Motor neuron (in vitro differentiated cells): ENCODE measurements around the gene CLSTN1. TPM values are rescaled to one million over a fixed set of nuclear protein-coding genes. Genes with fewer than 3 reads are reported as not detected.

Experiments
- ATAC-seq, 8 experiments: fragments of 200-7000 bp; cut with Tn5 transposase; replicated peaks in 6 of 8; 2 replicates each; pipeline ENCODE4 v1.8.0; 2021; ENCODE audit warnings: mild to moderate bottlenecking in 8 of 8, moderate library complexity in 8 of 8
- H3K27ac ChIP-seq, 2 donors: fragments of 250-450 bp; sonication (Bioruptor Pico); 2 replicates each; pipeline ENCODE4 v1.9.0; 2021; ENCODE audit warnings: antibody characterized with exemption in 2 of 2, mild to moderate bottlenecking in 2 of 2, moderate library complexity in 1 of 2
- H3K4me1 ChIP-seq, 2 donors: fragments of 250-450 bp; sonication (Bioruptor Pico); replicated peaks in 1 of 2; 2 replicates each; pipeline ENCODE4 v1.6.1; 2021; ENCODE audit warnings: antibody characterized with exemption in 2 of 2, mild to moderate bottlenecking in 2 of 2, moderate library complexity in 1 of 2
- H3K4me3 ChIP-seq, 5 donors: fragments of 250-450 bp; sonication (Bioruptor Pico); 2 replicates each; pipeline ENCODE4 v1.9.0; 2021; ENCODE audit warnings: antibody characterized with exemption in 5 of 5, mild to moderate bottlenecking in 5 of 5, moderate library complexity in 4 of 5
- WGBS, 10 experiments: fragments of 450-650 bp; shearing (Covaris generic); methylation state at CpG; one replicate each; pipeline ENCODE4 v1.0.0; 2022; 5-methylcytosine and 5-hydroxymethylcytosine counted together
- in situ Hi-C, 9 experiments: fragments of 400-800 bp; cut with MboI; loops; one replicate each; pipeline ENCODE4 v1.15.0; 2021; ENCODE audit warnings: low sequenced_read_pairs in 9 of 9, low pct_unique_long_range_greater_than_20kb in 2 of 9; ENCODE audit not compliant: unreplicated experiment in 9 of 9
- total RNA-seq, 8 experiments: library from RNA; unstranded; fragments of 300-600 nt; gene quantifications; 2 replicates each; pipeline versions ENCODE4 v1.2.3 to v1.2.4, GENCODE V29; 2022

The CLSTN1 gene
- total RNA-seq, 8 experiments from 2014 or later: 36.6 to 140 (median 112) TPM

GRCh38 chr1:9838946-9839345 is 15.2 kb upstream of the CLSTN1 start:
- Histone ChIP-seq H3K27ac (no peak overlapping the region), H3K4me1 (peaks cover 11 to 14% of the 10 kb centered on the region in 2 donors), H3K4me3 (no peak overlapping the region)
- in situ Hi-C loops: no loop called here
- no peak for ATAC-seq
- WGBS, 10 experiments: 67 to 100% (median 85%) methylated on average over 2 to 10 of the region's 10 CpGs; no CpG with 5 or more reads in 3 of the 10 experiments

GRCh38 chr1:9836632-9836960 is 12.8 kb upstream of the CLSTN1 start:
- in situ Hi-C loops: no loop called here
- WGBS, 10 experiments: 80 to 92% (median 84%) methylated on average over 1 to 5 of the region's 5 CpGs; no CpG with 5 or more reads in 4 of the 10 experiments
- no peak overlapping the region for H3K27ac ChIP-seq
- H3K4me1 ChIP-seq: peaks cover 11 to 14% of the 10 kb centered on the region in 2 donors
- no peak for ATAC-seq
- no peak overlapping the region for H3K4me3 ChIP-seq

GRCh38 chr1:9835758-9836631 is 12.2 kb upstream of the CLSTN1 start:
- peak overlapping the region; percentile 17 to 62 for H3K27ac ChIP-seq
- peaks cover 11 to 14% of the 10 kb centered on the region in 2 donors for H3K4me1 ChIP-seq
- in situ Hi-C loops: no loop called here
- ATAC-seq: peak; percentile 95 to 99 (median 98)
- 33 to 50% (median 50%) methylated on average over 2 to 9 of the region's 15 CpGs; no CpG with 5 or more reads in 5 of the 10 experiments for WGBS, 10 experiments
- no peak overlapping the region for H3K4me3 ChIP-seq

GRCh38 chr1:9835404-9835757 is 11.6 kb upstream of the CLSTN1 start:
- 0 to 80% (median 27%) methylated on average over 1 to 7 of the region's 9 CpGs; no CpG with 5 or more reads in 3 of the 10 experiments for WGBS, 10 experiments
- no peak for ATAC-seq
- no peak overlapping the region for H3K4me3 ChIP-seq
- in situ Hi-C loops: no loop called here
- H3K27ac ChIP-seq: peak overlapping the region; percentile 14 to 48
- peaks cover 11 to 14% of the 10 kb centered on the region in 2 donors for H3K4me1 ChIP-seq

GRCh38 chr1:9833632-9834031 is 9.9 kb upstream of the CLSTN1 start:
- in situ Hi-C loops: no loop called here
- H3K27ac ChIP-seq: no peak overlapping the region
- 69 to 89% (median 78%) methylated on average over 1 to 3 of the region's 3 CpGs; no CpG with 5 or more reads in 6 of the 10 experiments for WGBS, 10 experiments
- no peak overlapping the region for H3K4me3 ChIP-seq
- no peak for ATAC-seq
- H3K4me1 ChIP-seq: peaks cover 11 to 14% of the 10 kb centered on the region in 2 donors

- in situ Hi-C loops: no loop called here
- no peak for ATAC-seq
Observed at GRCh38 chr1:9827558-9828185, 3.9 kb upstream of the CLSTN1 start.

GRCh38 chr1:9826616-9827015 is 2.9 kb upstream of the CLSTN1 start:
- 43 to 100% (median 80%) methylated on average over 1 to 3 of the region's 3 CpGs; no CpG with 5 or more reads in 5 of the 10 experiments for WGBS, 10 experiments
- in situ Hi-C loops: no loop called here
- H3K4me3 ChIP-seq: no peak overlapping the region
- H3K27ac ChIP-seq: peak overlapping the region in 1 of 2 donors; percentile 9
- no peak for ATAC-seq
- peaks cover 17 to 29% of the 10 kb centered on the region in 2 donors for H3K4me1 ChIP-seq

More at GRCh38 chr1:9827558-9828185, 3.9 kb upstream of the CLSTN1 start:
- Histone ChIP-seq H3K4me3 (no peak overlapping the region), H3K4me1 (peaks cover 11 to 23% of the 10 kb centered on the region in 2 donors), H3K27ac (no peak overlapping the region)
- WGBS, 10 experiments: 71 to 100% (median 82%) methylated on average over 1 to 20 of the region's 24 CpGs

- Histone ChIP-seq H3K4me3 (no peak overlapping the region), H3K4me1 (peaks cover 22 to 33% of the 10 kb centered on the region in 2 donors), H3K27ac (no peak overlapping the region)
- in situ Hi-C loops: no loop called here
- ATAC-seq: no peak
- WGBS, 10 experiments: 33 to 100% (median 91%) methylated on average over 1 to 3 of the region's 3 CpGs; no CpG with 5 or more reads in 1 of the 10 experiments
Observed at GRCh38 chr1:9826087-9826486, 2.3 kb upstream of the CLSTN1 start.

- in situ Hi-C loops: no loop called here
- H3K27ac ChIP-seq: peak overlapping the region in 1 of 2 donors; percentile 25
- peak; percentile 20 to 69 (median 42) for ATAC-seq
- WGBS, 10 experiments: 9 to 44% (median 25%) methylated on average over 1 to 15 of the region's 17 CpGs; no CpG with 5 or more reads in 1 of the 10 experiments
- H3K4me1 ChIP-seq: peaks cover 28 to 36% of the 10 kb centered on the region in 2 donors
- H3K4me3 ChIP-seq: no peak overlapping the region
Observed at GRCh38 chr1:9825093-9826074, 1.6 kb upstream of the CLSTN1 start.

- WGBS, 10 experiments: 0 to 90% (median 53%) methylated on average over 1 to 5 of the region's 12 CpGs; no CpG with 5 or more reads in 4 of the 10 experiments
- in situ Hi-C loops: no loop called here
- peaks cover 28 to 36% of the 10 kb centered on the region in 2 donors for H3K4me1 ChIP-seq
- no peak for ATAC-seq
- peak overlapping the region in 1 of 2 donors; percentile 78 for H3K27ac ChIP-seq
- peak overlapping the region in 4 of 5 donors; percentile 72 to 93 (median 90) for H3K4me3 ChIP-seq
Observed at GRCh38 chr1:9824702-9825089, 931 bp upstream of the CLSTN1 start.

- peak; percentile 14 to 48 (median 34) for ATAC-seq
- Histone ChIP-seq H3K27ac (peak overlapping the region; percentile 85 to 90), H3K4me1 (peaks cover 28 to 36% of the 10 kb centered on the region in 2 donors), H3K4me3 (peak overlapping the region; percentile 57 to 93 (median 88))
- no CpG with 5 or more reads among the region's 40 CpGs for WGBS, 10 experiments
- in situ Hi-C loops: no loop called here
Observed at GRCh38 chr1:9823693-9823942, 147 bp downstream of the CLSTN1 start.

- WGBS, 10 experiments: 0 to 7% (median 0%) methylated on average over 1 to 23 of the region's 71 CpGs; no CpG with 5 or more reads in 1 of the 10 experiments
- in situ Hi-C loops: no loop called here
- Histone ChIP-seq H3K27ac (peak overlapping the region; percentile 85 to 90), H3K4me3 (peak overlapping the region; percentile 57 to 93 (median 88)), H3K4me1 (peaks cover 28 to 36% of the 10 kb centered on the region in 2 donors)
- peak in 7 of 8 experiments; percentile 2 to 13 (median 6) for ATAC-seq
Observed at GRCh38 chr1:9822897-9823692, 670 bp downstream of the CLSTN1 start.
